GM23338 (cell line): ENCODE results near the gene IKBIP. TPM values are rescaled to one million over a fixed set of nuclear protein-coding genes. Genes with fewer than 3 reads are reported as not detected.
A peak's percentile ranks its signal among the peaks of the same experiment; 100 is the strongest.
"Not testable (repeated sequence)": the region's sequence is repeated elsewhere in the genome, so short reads cannot be mapped to it uniquely, and the experiment has no call there.

ENCODE experiments used
- ATAC-seq: fragments of 200-7000 bp; cut with Tn5 transposase; 3 replicates; pipeline ENCODE4 v1.9.1; 2020
- DNase-seq: peaks from one replicate; pipeline ENCODE4 v3.0.0-alpha.2; 2015; ENCODE audit warnings: low spot score
- H2AFZ ChIP-seq: fragments of 200-600 bp; sonication (generic); 2 replicates; pipeline ENCODE4 v1.8.0; 2016; ENCODE audit warnings: antibody characterized with exemption, mild to moderate bottlenecking, moderate library complexity
- H3F3A ChIP-seq: fragments of 200-600 bp; sonication (generic); replicated peaks from 2 replicates; pipeline ENCODE4 v1.8.0; 2017; ENCODE audit warnings: antibody characterized with exemption, mixed run types, low read depth
- H3K27ac ChIP-seq: fragments of 200-600 bp; sonication (generic); 2 replicates; pipeline ENCODE4 v1.6.1; 2016; ENCODE audit warnings: low read depth
- H3K27me3 ChIP-seq: fragments of 200-600 bp; sonication (generic); 2 replicates; pipeline ENCODE4 v1.8.0; 2016; ENCODE audit warnings: mild to moderate bottlenecking, mixed run types, moderate library complexity; ENCODE audit not compliant: insufficient read depth
- H3K36me3 ChIP-seq: fragments of 200-600 bp; sonication (generic); 2 replicates; pipeline ENCODE4 v1.8.0; 2016; ENCODE audit warnings: mild to moderate bottlenecking; ENCODE audit not compliant: insufficient read depth
- H3K4me1 ChIP-seq: fragments of 200-600 bp; sonication (generic); 2 replicates; pipeline ENCODE4 v1.8.0; 2016; ENCODE audit warnings: mild to moderate bottlenecking, moderate library complexity; ENCODE audit not compliant: insufficient read depth
- H3K4me2 ChIP-seq: fragments of 200-600 bp; sonication (generic); 2 replicates; pipeline ENCODE4 v1.7.1; 2017; ENCODE audit warnings: mixed run types
- H3K4me3 ChIP-seq: fragments of 200-600 bp; sonication (generic); 2 replicates; pipeline ENCODE4 v1.6.1; 2016; ENCODE audit warnings: mixed run types
- H3K79me2 ChIP-seq: fragments of 200-600 bp; sonication (generic); replicated peaks from 2 replicates; pipeline ENCODE4 v1.8.0; 2017; ENCODE audit warnings: mild to moderate bottlenecking; ENCODE audit not compliant: insufficient read depth
- H3K9me2 ChIP-seq: fragments of 200-600 bp; sonication (generic); 2 replicates; pipeline ENCODE4 v1.8.0; 2017; ENCODE audit not compliant: insufficient read depth
- H4K20me1 ChIP-seq: fragments of 200-600 bp; sonication (generic); replicated peaks from 2 replicates; pipeline ENCODE4 v1.8.0; 2017; ENCODE audit warnings: mild to moderate bottlenecking; ENCODE audit not compliant: insufficient read depth
- H3K27ac Mint-ChIP-seq: 2 replicates; pipeline ENCODE4 v1.8.0; 2020; ENCODE audit warnings: inconsistent platforms, mild to moderate bottlenecking, moderate library complexity, mixed read lengths
- H3K27me3 Mint-ChIP-seq: 3 replicates; pipeline ENCODE4 v1.8.0; 2022; ENCODE audit warnings: low read depth, mild to moderate bottlenecking, moderate library complexity, mixed read lengths, inconsistent platforms; ENCODE audit not compliant: insufficient read depth, poor library complexity
- H3K36me3 Mint-ChIP-seq: 3 replicates; pipeline ENCODE4 v1.8.0; 2021; ENCODE audit warnings: low read depth, mild to moderate bottlenecking, inconsistent platforms, moderate library complexity, mixed read lengths
- H3K4me1 Mint-ChIP-seq: 3 replicates; pipeline ENCODE4 v1.8.0; 2020; ENCODE audit warnings: mild to moderate bottlenecking, inconsistent platforms, mixed read lengths
- H3K4me3 Mint-ChIP-seq: 3 replicates; pipeline ENCODE4 v1.8.0; 2021; ENCODE audit warnings: moderate library complexity, mild to moderate bottlenecking, inconsistent platforms, mixed read lengths
- H3K9me3 Mint-ChIP-seq: 3 replicates; pipeline ENCODE4 v1.8.0; 2020; ENCODE audit warnings: moderate library complexity, mild to moderate bottlenecking, inconsistent platforms, mixed read lengths
- CREB1 ChIP-seq: fragments of 250-450 bp; sonication (Bioruptor Pico); IDR thresholded peaks from 2 replicates; pipeline ENCODE4 v1.5.0; 2020; ENCODE audit warnings: low read depth, mild to moderate bottlenecking, moderate library complexity
- EZH2 ChIP-seq: fragments of 200-600 bp; sonication (generic); IDR thresholded peaks from one replicate; pipeline ENCODE4 v1.8.0; 2017; ENCODE audit warnings: antibody characterized with exemption, mild to moderate bottlenecking, low read depth; ENCODE audit not compliant: unreplicated experiment
- EZH2phosphoT487 ChIP-seq: fragments of 200-600 bp; sonication (generic); IDR thresholded peaks from one replicate; pipeline ENCODE4 v1.8.1; 2018; ENCODE audit warnings: antibody characterized with exemption; ENCODE audit not compliant: unreplicated experiment
- STAT1 ChIP-seq: IDR thresholded peaks from one replicate; pipeline ENCODE4 v1.6.1; 2016; ENCODE audit warnings: antibody characterized with exemption; ENCODE audit not compliant: unreplicated experiment
- ZNF114 ChIP-seq: fragments of 250-450 bp; sonication (Bioruptor Pico); IDR thresholded peaks from 2 replicates; pipeline ENCODE4 v1.5.0; 2020; ENCODE audit warnings: mild to moderate bottlenecking, moderate library complexity
- polyA plus RNA-seq: library from polyadenylated mRNA; unstranded; fragments of >200 nt; fragmentation: Nextera tagmentation; extraction: Ambion mirVana; gene quantifications from 2 replicates; pipeline ENCODE4 v1.2.1, GENCODE V29; 2016
- total RNA-seq: library from RNA; depleted of rRNA; stranded (reverse); fragments of >200 nt; shearing (Covaris generic); gene quantifications from 2 replicates; pipeline ENCODE4 v1.2.3, GENCODE V29; 2014
- TF ChIP-seq, protein P1 (sequence below), 2 experiments: fragments of 200-600 bp in 1 of 2; sonication (generic) in 1 of 2; conservative IDR thresholded peaks; 2 replicates each; pipeline versions ENCODE4 v1.5.1 to v1.6.1; 2016 to 2017; ENCODE audit warnings: antibody characterized with exemption in 2 of 2, low read depth in 2 of 2, mild to moderate bottlenecking in 2 of 2, moderate library complexity in 1 of 2
- TF ChIP-seq, protein P2 (sequence below): IDR thresholded peaks from 2 replicates; pipeline ENCODE4 v1.6.1; 2016; ENCODE audit warnings: antibody characterized with exemption

Gene IKBIP
- total and polyA plus RNA-seq, 2 experiments from 2014 or later = 17.8 to 22.5 TPM

DNA sequence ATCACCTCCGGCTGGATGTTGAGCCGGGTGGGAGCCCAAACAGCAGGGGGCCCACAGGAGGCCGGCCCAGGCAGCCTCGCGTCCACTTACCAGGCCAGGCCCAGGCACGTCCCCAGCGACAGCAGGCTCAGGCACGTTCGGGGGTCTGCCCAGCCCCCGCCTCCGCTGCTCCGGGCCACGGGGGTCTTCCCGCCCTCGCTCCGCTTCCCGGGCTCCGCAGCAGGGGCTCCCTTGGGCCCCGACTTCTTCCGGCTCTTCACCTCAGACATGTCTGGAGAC is 216 bp downstream of the IKBIP start:
- Histone ChIP-seq H2AFZ (peak overlapping the region; percentile 97), H3K79me2 (peaks cover 60% of the 10 kb centered on the region), H4K20me1 (peaks cover 8% of the 10 kb centered on the region; the same call in 1 of the 2 replicates), H3K27ac (peak overlapping the region; percentile 81; the same call in 1 of the 2 replicates), H3K9me2 (no peaks in the 10 kb centered on the region), H3K27me3 (no peaks in the 10 kb centered on the region), H3K4me1 (0 out of 2 replicates have a peak, but pooled peaks cover 12% of the 10 kb centered on the region), H3F3A (0 out of 2 replicates have a peak, but pooled peaks cover 5% of the 10 kb centered on the region), H3K36me3 (no peaks in the 10 kb centered on the region; the same call in 1 of the 2 replicates), H3K4me2 (peak overlapping the region; percentile 92), H3K4me3 (peak overlapping the region; percentile 86)
- DNase-seq (no peak), ATAC-seq (peak; percentile 35)
- H3K27ac Mint-ChIP-seq = peak overlapping the region; percentile 88; the same call in 1 of the 2 replicates
- no peaks in the 10 kb centered on the region for H3K9me3 Mint-ChIP-seq
- peaks cover 11% of the 10 kb centered on the region for H3K27me3 Mint-ChIP-seq
- peaks cover 11% of the 10 kb centered on the region for H3K4me1 Mint-ChIP-seq
- H3K36me3 Mint-ChIP-seq = peaks cover 3% of the 10 kb centered on the region; the same call in 1 of the 3 replicates
- peak overlapping the region; percentile 94 for H3K4me3 Mint-ChIP-seq
- TF ChIP-seq, protein P1, sequence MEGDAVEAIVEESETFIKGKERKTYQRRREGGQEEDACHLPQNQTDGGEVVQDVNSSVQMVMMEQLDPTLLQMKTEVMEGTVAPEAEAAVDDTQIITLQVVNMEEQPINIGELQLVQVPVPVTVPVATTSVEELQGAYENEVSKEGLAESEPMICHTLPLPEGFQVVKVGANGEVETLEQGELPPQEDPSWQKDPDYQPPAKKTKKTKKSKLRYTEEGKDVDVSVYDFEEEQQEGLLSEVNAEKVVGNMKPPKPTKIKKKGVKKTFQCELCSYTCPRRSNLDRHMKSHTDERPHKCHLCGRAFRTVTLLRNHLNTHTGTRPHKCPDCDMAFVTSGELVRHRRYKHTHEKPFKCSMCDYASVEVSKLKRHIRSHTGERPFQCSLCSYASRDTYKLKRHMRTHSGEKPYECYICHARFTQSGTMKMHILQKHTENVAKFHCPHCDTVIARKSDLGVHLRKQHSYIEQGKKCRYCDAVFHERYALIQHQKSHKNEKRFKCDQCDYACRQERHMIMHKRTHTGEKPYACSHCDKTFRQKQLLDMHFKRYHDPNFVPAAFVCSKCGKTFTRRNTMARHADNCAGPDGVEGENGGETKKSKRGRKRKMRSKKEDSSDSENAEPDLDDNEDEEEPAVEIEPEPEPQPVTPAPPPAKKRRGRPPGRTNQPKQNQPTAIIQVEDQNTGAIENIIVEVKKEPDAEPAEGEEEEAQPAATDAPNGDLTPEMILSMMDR (conservative IDR thresholded peaks at IDR 0.05; ENCODE audit: low read depth in 2 of 2) = no peak
- TF ChIP-seq CREB1 (CRISPR knock-in tag) (no peak), ZNF114 (CRISPR knock-in tag) (no peak)
- TF ChIP-seq, protein P2, sequence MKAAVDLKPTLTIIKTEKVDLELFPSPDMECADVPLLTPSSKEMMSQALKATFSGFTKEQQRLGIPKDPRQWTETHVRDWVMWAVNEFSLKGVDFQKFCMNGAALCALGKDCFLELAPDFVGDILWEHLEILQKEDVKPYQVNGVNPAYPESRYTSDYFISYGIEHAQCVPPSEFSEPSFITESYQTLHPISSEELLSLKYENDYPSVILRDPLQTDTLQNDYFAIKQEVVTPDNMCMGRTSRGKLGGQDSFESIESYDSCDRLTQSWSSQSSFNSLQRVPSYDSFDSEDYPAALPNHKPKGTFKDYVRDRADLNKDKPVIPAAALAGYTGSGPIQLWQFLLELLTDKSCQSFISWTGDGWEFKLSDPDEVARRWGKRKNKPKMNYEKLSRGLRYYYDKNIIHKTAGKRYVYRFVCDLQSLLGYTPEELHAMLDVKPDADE = 0 out of 2 replicates have a peak, but pooled peaks have one; percentile 15

DNA sequence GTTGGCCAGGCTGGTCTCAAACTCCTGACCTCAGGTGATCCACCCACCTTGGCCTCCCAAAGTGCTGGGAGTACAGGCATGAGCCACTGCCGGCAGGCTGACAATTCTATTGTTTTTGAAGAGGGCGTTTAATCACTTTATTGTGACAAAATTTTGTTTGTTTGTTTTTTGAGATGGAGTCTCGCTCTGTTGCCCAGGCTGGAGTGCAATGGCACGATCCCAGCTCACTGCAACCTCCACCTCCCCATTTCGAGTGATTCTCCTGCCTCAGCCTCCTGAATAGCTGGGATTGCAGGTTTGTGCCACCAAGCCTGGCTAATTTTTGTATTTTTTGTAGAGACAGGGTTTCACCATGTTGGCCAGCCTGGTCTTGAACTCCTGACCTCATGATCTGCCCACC is 1.8 kb downstream of the IKBIP start:
- H3K36me3 Mint-ChIP-seq, H3K36me3 ChIP-seq, H3K9me2 ChIP-seq, H3K27me3 ChIP-seq, H3K27ac ChIP-seq, ATAC-seq, H3F3A ChIP-seq, H2AFZ ChIP-seq, H3K4me2 ChIP-seq, H3K27ac Mint-ChIP-seq, DNase-seq, H3K9me3 Mint-ChIP-seq, H4K20me1 ChIP-seq: not testable (repeated sequence)
- H3K4me1 Mint-ChIP-seq = peaks cover 11% of the 10 kb centered on the region
- Histone ChIP-seq H3K4me1 (0 out of 2 replicates have a peak, but pooled peaks cover 12% of the 10 kb centered on the region), H3K4me3 (peak overlapping the region; percentile 86; the same call in 1 of the 2 replicates), H3K79me2 (peaks cover 56% of the 10 kb centered on the region)
- H3K4me3 Mint-ChIP-seq = peak overlapping the region; percentile 94; the same call in 2 of the 3 replicates
- H3K27me3 Mint-ChIP-seq = peaks cover 11% of the 10 kb centered on the region

DNA sequence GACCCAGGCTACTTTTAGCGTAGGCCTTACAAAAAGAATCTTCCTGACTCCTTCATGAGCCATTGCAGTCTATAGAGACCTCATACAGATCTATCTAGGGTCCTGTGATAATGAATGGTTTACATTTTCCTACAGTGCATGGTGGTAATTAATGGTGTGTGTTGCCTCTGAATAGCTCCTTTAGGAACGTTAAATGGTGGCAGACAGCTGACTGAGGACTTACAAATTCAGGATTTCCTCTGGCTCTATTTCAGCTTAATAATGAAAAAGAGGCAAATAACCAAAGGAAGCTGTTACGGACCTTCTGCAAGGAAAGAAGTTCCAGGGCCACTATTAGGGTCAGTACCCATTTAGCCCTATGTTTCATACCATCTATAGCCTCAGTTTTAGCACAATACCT is 5.1 kb downstream of the IKBIP start:
- no peaks in the 10 kb centered on the region for H3K9me3 Mint-ChIP-seq
- Histone ChIP-seq H4K20me1 (peaks cover 8% of the 10 kb centered on the region; the same call in 1 of the 2 replicates), H3K27ac (no peak overlapping the region)
- TF ChIP-seq EZH2phosphoT487 (no peak), STAT1 (no peak), EZH2 (no peak), CREB1 (CRISPR knock-in tag) (no peak)
- TF ChIP-seq, protein P2 = no peak

More for the DNA sequence above, 5.1 kb downstream of the IKBIP start:
- Histone ChIP-seq H3K4me3 (no peak overlapping the region), H3F3A (0 out of 2 replicates have a peak, but pooled peaks cover 5% of the 10 kb centered on the region), H3K4me1 (0 out of 2 replicates have a peak, but pooled peaks cover 9% of the 10 kb centered on the region), H3K4me2 (no peak overlapping the region), H3K27me3 (no peaks in the 10 kb centered on the region), H3K36me3 (no peaks in the 10 kb centered on the region), H3K79me2 (peaks cover 33% of the 10 kb centered on the region), H3K9me2 (no peaks in the 10 kb centered on the region), H2AFZ (no peak overlapping the region)
- peaks cover 2% of the 10 kb centered on the region; the same call in 1 of the 3 replicates for H3K4me1 Mint-ChIP-seq
- no peaks in the 10 kb centered on the region for H3K36me3 Mint-ChIP-seq
- ATAC-seq = no peak
- peaks cover 7% of the 10 kb centered on the region for H3K27me3 Mint-ChIP-seq
- no peak overlapping the region for H3K4me3 Mint-ChIP-seq
- no peak for DNase-seq
- H3K27ac Mint-ChIP-seq = no peak overlapping the region
